PC-9 (cell line): ENCODE measurements around the gene FAM120A. TPM values are rescaled to one million over a fixed set of nuclear protein-coding genes. Genes with fewer than 3 reads are reported as not detected.

Experiments used
- BruUV-seq: library from RNA; stranded (reverse); fragments of 400-500 nt; replicated peaks from 2 replicates; lab custom pipeline; 2021; lab: Mats Ljungman, UMichigan
- CTCF ChIA-PET: fragments of 300-600 bp; sonication (Branson Sonifier 250); formaldehyde crosslinking; loops from one replicate; lab custom pipeline; 2022; ENCODE audit warnings: antibody characterized with exemption; lab: Charles Lee
- POLR2A ChIA-PET: fragments of 300-600 bp; sonication (Branson Sonifier 250); formaldehyde crosslinking; loops from one replicate; lab custom pipeline; 2022; ENCODE audit warnings: antibody characterized with exemption; ENCODE audit not compliant: unreplicated experiment; lab: Charles Lee
- DNase-seq, 2 experiments: peaks; one replicate each; pipeline versions ENCODE4 v3.0.0 to v3.0.0-alpha.2; 2015 to 2022; ENCODE audit warnings: mixed read lengths in 1 of 2
- H2AFZ ChIP-seq: fragments of 200-600 bp; sonication (generic); 2 replicates; pipeline ENCODE4 v1.8.1; 2017; ENCODE audit warnings: antibody characterized with exemption
- H3F3A ChIP-seq: fragments of 200-600 bp; sonication (generic); 2 replicates; pipeline ENCODE4 v1.8.1; 2017; ENCODE audit warnings: antibody characterized with exemption, mild to moderate bottlenecking, low read depth; ENCODE audit not compliant: insufficient read depth
- H3K27ac ChIP-seq: fragments of 200-600 bp; sonication (generic); 2 replicates; pipeline ENCODE4 v1.6.1; 2016; ENCODE audit warnings: mixed run types
- H3K27me3 ChIP-seq: fragments of 200-600 bp; sonication (generic); 2 replicates; pipeline ENCODE4 v1.6.1; 2016; ENCODE audit warnings: low read depth, mixed run types; ENCODE audit not compliant: insufficient read depth
- H3K36me3 ChIP-seq: fragments of 200-600 bp; sonication (generic); 2 replicates; pipeline ENCODE4 v1.6.1; 2016; ENCODE audit warnings: low read depth, mixed run types
- H3K4me1 ChIP-seq: fragments of 200-600 bp; sonication (generic); replicated peaks from 2 replicates; pipeline ENCODE4 v1.6.1; 2016; ENCODE audit warnings: mixed run types; ENCODE audit not compliant: insufficient read depth
- H3K4me2 ChIP-seq: fragments of 200-600 bp; sonication (generic); 2 replicates; pipeline ENCODE4 v1.6.1; 2017; ENCODE audit warnings: mixed run types
- H3K4me3 ChIP-seq: fragments of 200-600 bp; sonication (generic); 2 replicates; pipeline ENCODE4 v1.6.1; 2016; ENCODE audit warnings: mixed run types
- H3K79me2 ChIP-seq: fragments of 200-600 bp; sonication (generic); 2 replicates; pipeline ENCODE4 v1.6.1; 2017; ENCODE audit warnings: low read depth, mixed run types
- H3K9me2 ChIP-seq: fragments of 200-600 bp; sonication (generic); 2 replicates; pipeline ENCODE4 v1.8.1; 2017; ENCODE audit warnings: mild to moderate bottlenecking; ENCODE audit not compliant: insufficient read depth
- H3K9me3 ChIP-seq: fragments of 200-600 bp; sonication (generic); 2 replicates; pipeline ENCODE4 v1.8.1; 2016; ENCODE audit warnings: low read depth; ENCODE audit not compliant: insufficient read depth
- H4K20me1 ChIP-seq: fragments of 200-600 bp; sonication (generic); 2 replicates; pipeline ENCODE4 v1.8.1; 2017; ENCODE audit not compliant: insufficient read depth
- EZH2 ChIP-seq: fragments of 200-600 bp; sonication (generic); IDR thresholded peaks from 2 replicates; pipeline ENCODE4 v1.8.0; 2017; ENCODE audit warnings: antibody characterized with exemption, low read depth
- intact Hi-C: fragments of 100-400 bp; cut with micrococcal nuclease; formaldehyde crosslinking; loops from one replicate; pipeline ENCODE4 v1.10.0; 2022; ENCODE audit not compliant: unreplicated experiment
- total RNA-seq: library from RNA; stranded (reverse); gene quantifications from 2 replicates; pipeline ENCODE4 v1.2.3, GENCODE V29; 2021
- TF ChIP-seq, protein P1 (sequence below): fragments of 200-600 bp; sonication (generic); conservative IDR thresholded peaks from 2 replicates; pipeline ENCODE4 v1.6.1; 2017; ENCODE audit warnings: mixed run types, antibody characterized with exemption, mild to moderate bottlenecking, moderate library complexity

The FAM120A gene
- total RNA-seq, 1 experiment from 2014 or later: 171 TPM

DNA sequence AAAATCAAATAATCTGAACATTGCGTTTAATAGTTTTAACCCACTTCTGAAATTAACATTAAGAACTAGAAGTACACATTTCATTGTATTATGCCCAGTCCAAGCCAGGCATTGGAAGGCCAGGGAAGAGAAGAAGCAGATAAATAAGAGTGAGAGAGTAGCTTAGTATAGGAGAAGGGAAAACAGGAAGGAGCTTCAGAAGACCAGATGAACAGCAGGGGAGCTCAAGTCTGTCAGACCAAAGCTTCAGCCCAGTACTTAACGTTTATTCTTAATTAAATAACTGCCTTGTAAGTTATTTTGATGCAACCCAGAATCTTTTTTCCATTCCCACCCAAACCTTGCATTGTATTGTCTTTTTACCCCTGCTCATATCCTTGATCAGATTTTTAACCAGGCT lies 13.4 kb downstream of the FAM120A start:
- ChIA-PET CTCF (no interaction called here), POLR2A (no interaction called here)
- Histone ChIP-seq H3K4me1 (peaks cover 13% of the 10 kb centered on the region; the same call in 1 of the 2 replicates), H2AFZ (no peak overlapping the region), H3K79me2 (peaks cover 100% of the 10 kb centered on the region), H3K27ac (peak overlapping the region; percentile 11; the same call in 1 of the 2 replicates), H3K27me3 (no peaks in the 10 kb centered on the region), H3K4me3 (no peak overlapping the region), H3F3A (no peaks in the 10 kb centered on the region), H3K4me2 (no peak overlapping the region), H3K9me2 (no peaks in the 10 kb centered on the region), H3K36me3 (peaks cover 6% of the 10 kb centered on the region; the same call in 1 of the 2 replicates), H4K20me1 (peaks cover 5% of the 10 kb centered on the region; the same call in 1 of the 2 replicates), H3K9me3 (no peaks in the 10 kb centered on the region; the same call in 1 of the 2 replicates)
- TF ChIP-seq EZH2: no peak
- TF ChIP-seq, protein P1, sequence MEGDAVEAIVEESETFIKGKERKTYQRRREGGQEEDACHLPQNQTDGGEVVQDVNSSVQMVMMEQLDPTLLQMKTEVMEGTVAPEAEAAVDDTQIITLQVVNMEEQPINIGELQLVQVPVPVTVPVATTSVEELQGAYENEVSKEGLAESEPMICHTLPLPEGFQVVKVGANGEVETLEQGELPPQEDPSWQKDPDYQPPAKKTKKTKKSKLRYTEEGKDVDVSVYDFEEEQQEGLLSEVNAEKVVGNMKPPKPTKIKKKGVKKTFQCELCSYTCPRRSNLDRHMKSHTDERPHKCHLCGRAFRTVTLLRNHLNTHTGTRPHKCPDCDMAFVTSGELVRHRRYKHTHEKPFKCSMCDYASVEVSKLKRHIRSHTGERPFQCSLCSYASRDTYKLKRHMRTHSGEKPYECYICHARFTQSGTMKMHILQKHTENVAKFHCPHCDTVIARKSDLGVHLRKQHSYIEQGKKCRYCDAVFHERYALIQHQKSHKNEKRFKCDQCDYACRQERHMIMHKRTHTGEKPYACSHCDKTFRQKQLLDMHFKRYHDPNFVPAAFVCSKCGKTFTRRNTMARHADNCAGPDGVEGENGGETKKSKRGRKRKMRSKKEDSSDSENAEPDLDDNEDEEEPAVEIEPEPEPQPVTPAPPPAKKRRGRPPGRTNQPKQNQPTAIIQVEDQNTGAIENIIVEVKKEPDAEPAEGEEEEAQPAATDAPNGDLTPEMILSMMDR: no peak
- no TSS peak for BruUV-seq
- DNase-seq: no peak
- intact Hi-C loops: no loop called here

DNA sequence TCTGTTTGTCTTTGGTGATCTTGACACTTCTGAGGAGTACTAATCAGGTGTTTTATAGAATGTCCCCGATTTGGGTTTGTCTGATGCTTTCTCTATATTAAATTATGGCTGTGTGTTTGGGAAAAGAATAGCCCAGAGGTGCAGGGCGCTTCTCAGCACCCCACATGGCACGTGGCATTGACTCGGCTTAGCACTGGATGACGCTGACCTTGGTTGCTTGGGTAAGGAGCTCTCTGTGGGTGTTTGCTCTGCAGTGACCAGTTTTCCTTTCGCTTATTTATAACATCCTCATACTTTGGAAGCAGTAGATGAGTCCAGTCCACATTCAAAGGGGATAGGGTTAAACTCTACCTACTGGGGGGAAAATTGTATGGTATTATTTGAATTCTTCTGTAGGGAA lies 14.4 kb downstream of the FAM120A start:
- intact Hi-C loops: no loop called here

DNA sequence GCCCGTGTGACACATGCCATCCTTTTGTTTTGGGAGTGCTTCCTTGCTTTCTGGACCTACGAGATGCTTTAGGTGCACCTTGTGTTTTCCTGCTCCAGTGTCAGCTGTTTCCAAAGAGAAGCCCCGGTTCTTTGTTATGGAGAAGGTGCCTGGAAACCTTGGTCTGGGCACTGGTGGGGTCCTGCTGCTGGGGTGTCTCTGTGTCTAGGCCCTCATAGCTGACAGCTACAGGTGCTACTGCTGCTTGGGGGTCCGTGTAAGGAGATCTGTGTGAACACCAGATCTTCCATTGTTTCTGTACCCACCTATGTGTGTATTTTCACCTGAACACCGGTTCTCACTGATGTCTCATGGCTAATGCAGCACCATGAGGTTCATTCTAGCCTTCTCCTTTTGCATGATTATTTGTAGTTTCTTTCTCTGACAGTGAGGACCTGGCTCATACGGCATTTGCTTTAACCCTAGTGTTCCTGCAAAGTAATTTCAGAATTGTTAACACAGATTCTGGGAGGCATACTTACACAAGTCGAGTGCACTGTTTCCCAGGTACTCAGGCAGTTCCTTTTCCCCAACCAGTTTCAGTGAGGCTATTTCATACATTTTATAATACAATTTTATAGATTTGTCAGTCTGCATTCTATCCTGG lies 15.1 kb downstream of the FAM120A start:
- intact Hi-C loops: no loop called here
- Histone ChIP-seq H3K36me3 (peaks cover 14% of the 10 kb centered on the region), H3F3A (no peaks in the 10 kb centered on the region; the same call in 1 of the 2 replicates), H3K9me2 (no peaks in the 10 kb centered on the region), H4K20me1 (peaks cover 5% of the 10 kb centered on the region; the same call in 1 of the 2 replicates), H3K9me3 (no peaks in the 10 kb centered on the region), H2AFZ (no peak overlapping the region), H3K4me3 (no peak overlapping the region), H3K27me3 (no peaks in the 10 kb centered on the region), H3K27ac (peak overlapping the region; percentile 13; the same call in 1 of the 2 replicates), H3K4me2 (no peak overlapping the region), H3K79me2 (peaks cover 100% of the 10 kb centered on the region), H3K4me1 (peaks cover 13% of the 10 kb centered on the region; the same call in 1 of the 2 replicates)
- CTCF ChIA-PET: no interaction called here
- POLR2A ChIA-PET: no interaction called here
- BruUV-seq: no TSS peak
- DNase-seq: no peak
- TF ChIP-seq EZH2: no peak
- TF ChIP-seq, protein P1: no peak

More for the DNA sequence above, 14.4 kb downstream of the FAM120A start:
- no TSS peak for BruUV-seq
- Histone ChIP-seq H3K4me2 (no peak overlapping the region), H4K20me1 (peaks cover 5% of the 10 kb centered on the region; the same call in 1 of the 2 replicates), H3K4me3 (no peak overlapping the region), H3K27me3 (no peaks in the 10 kb centered on the region), H3K9me3 (no peaks in the 10 kb centered on the region), H3K4me1 (peaks cover 13% of the 10 kb centered on the region; the same call in 1 of the 2 replicates), H3K9me2 (no peaks in the 10 kb centered on the region), H2AFZ (no peak overlapping the region), H3F3A (no peaks in the 10 kb centered on the region), H3K36me3 (peaks cover 7% of the 10 kb centered on the region), H3K79me2 (peaks cover 100% of the 10 kb centered on the region), H3K27ac (no peak overlapping the region)
- POLR2A ChIA-PET: no interaction called here
- CTCF ChIA-PET: no interaction called here
- no peak for DNase-seq
- TF ChIP-seq, protein P1: no peak
- TF ChIP-seq EZH2: no peak
